Natural killer cell (primary cell): Measurements from ENCODE around the gene NKD1. TPM values are rescaled to one million over a fixed set of nuclear protein-coding genes. Genes with fewer than 3 reads are reported as not detected.

ENCODE experiments used
- ATAC-seq, 3 donors: fragments of 150-1000 bp in 2 of 3; fragments of 200-7000 bp in 1 of 3; cut with Tn5 transposase; 1 replicate in 1 of 3; 2 replicates in 2 of 3; pipeline ENCODE4 v1.10.0; 2021; ENCODE audit warnings: mild to moderate bottlenecking in 2 of 3, moderate library complexity in 2 of 3
- DNase-seq, 2 donors: peaks; one replicate each; pipeline versions ENCODE4 v3.0.0 to v3.0.0-alpha.2; 2013 to 2021; ENCODE audit warnings: mixed read lengths in 1 of 2
- H3K27ac ChIP-seq: one replicate; pipeline ENCODE4 v1.5.1; 2013; ENCODE audit warnings: mild to moderate bottlenecking, low read length
- H3K27me3 ChIP-seq: one replicate; pipeline ENCODE4 v1.6.1; 2013; ENCODE audit warnings: low read length; ENCODE audit not compliant: control insufficient read depth, insufficient read depth
- H3K36me3 ChIP-seq: one replicate; pipeline ENCODE4 v1.6.1; 2013; ENCODE audit warnings: low read length; ENCODE audit not compliant: control insufficient read depth, insufficient read depth
- H3K4me1 ChIP-seq: one replicate; pipeline ENCODE4 v1.6.1; 2013; ENCODE audit warnings: low read length; ENCODE audit not compliant: control insufficient read depth, insufficient read depth
- H3K4me3 ChIP-seq: one replicate; pipeline ENCODE4 v1.5.1; 2013; ENCODE audit warnings: low read length
- H3K9me3 ChIP-seq: one replicate; pipeline ENCODE4 v1.6.1; 2013; ENCODE audit warnings: low read length; ENCODE audit not compliant: control insufficient read depth, insufficient read depth
- H3K27ac Mint-ChIP-seq, 2 donors: one replicate each; pipeline ENCODE4 v1.8.0; 2022; ENCODE audit warnings: mild to moderate bottlenecking in 2 of 2, mixed read lengths in 2 of 2, moderate library complexity in 1 of 2
- H3K27me3 Mint-ChIP-seq, 2 donors: one replicate each; pipeline ENCODE4 v1.8.0; 2022; ENCODE audit warnings: low read depth in 2 of 2, mixed read lengths in 2 of 2
- H3K36me3 Mint-ChIP-seq: one replicate; pipeline ENCODE4 v1.8.0; 2022; ENCODE audit warnings: mixed read lengths
- H3K4me1 Mint-ChIP-seq, 2 donors: one replicate each; pipeline ENCODE4 v1.8.0; 2022; ENCODE audit warnings: mixed read lengths in 2 of 2
- H3K4me3 Mint-ChIP-seq: one replicate; pipeline ENCODE4 v1.8.0; 2022; ENCODE audit warnings: mild to moderate bottlenecking, moderate library complexity, mixed read lengths
- H3K9me3 Mint-ChIP-seq, 2 donors: one replicate each; pipeline ENCODE4 v1.8.0; 2022; ENCODE audit warnings: mixed read lengths in 2 of 2
- WGBS: methylation state at CpG from one replicate; pipeline ENCODE4 v1.1.7; 2013; ENCODE audit warnings: missing lambda C conversion rate; ENCODE audit not compliant: insufficient coverage; 5-methylcytosine and 5-hydroxymethylcytosine counted together
- intact Hi-C: fragments of 100-400 bp; cut with micrococcal nuclease; formaldehyde crosslinking; loops from one replicate; pipeline ENCODE4 v1.14.2; 2022
- total RNA-seq, 4 donors: library from RNA; stranded (reverse); fragments of 120-200 nt in 1 of 4; gene quantifications; one replicate each; pipeline versions ENCODE4 v1.2.3 to v1.2.4, GENCODE V29; 2013 to 2022
- TF ChIP-seq, protein P1 (sequence below): fragments of 200-600 bp; IDR thresholded peaks from one replicate; pipeline ENCODE4 v1.8.0; 2022; ENCODE audit warnings: antibody characterized with exemption

The NKD1 gene
- total RNA-seq, 3 donors from 2014 or later (not counting 1 experiment from before 2014, with no cell fraction given): 0.75 to 1.5 (median 1.0) TPM

DNA sequence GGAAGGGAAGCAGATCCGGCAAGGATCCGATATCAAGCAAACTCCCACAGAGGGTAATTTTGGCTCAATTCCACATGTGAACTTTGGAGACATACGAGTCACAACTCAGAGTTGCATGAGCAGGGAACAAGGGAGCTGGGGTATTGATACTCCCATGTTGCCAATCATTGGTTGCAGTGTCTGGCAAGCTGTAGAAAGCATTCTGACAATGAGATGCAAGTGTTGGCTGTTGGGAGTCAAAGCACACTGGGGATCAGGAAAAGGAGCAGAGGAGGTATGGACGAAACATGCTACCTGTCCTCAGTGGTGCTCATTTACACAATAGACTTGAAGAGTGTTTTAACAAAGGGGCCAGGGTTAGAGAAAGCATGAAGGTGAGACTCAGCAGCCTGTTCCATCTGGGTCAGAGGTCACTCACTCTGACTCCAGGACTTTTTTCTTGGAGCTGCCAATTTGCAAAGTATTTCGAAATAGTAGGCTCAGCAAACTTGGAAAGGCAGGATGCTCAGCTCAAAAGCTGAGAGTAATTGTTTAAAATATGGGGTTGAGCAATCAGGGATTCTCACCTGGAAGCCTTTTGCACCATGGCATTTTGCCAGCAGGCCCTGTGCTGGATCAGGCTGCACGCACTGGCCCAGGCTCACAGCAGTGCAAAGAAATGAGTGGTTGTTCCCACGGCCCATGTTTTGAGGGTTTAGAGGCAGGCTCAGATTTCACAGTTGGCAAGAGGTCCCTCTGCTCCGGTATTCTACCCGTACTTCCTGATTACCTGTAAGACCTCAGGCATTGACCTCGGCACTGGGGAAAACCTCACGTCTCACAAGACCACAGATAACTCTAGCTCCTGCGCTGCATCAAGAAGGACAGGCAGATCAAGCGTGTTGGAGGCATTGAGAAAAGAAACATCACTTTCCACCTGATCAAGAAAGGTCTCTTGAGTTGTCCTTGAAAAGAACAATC is 17.6 kb upstream of the NKD1 start:
- no peaks in the 10 kb centered on the region for H3K36me3 ChIP-seq
- Mint-ChIP-seq H3K9me3 (no peaks in the 10 kb centered on the region), H3K4me1 (no peaks in the 10 kb centered on the region), H3K36me3 (no peaks in the 10 kb centered on the region), H3K4me3 (no peak overlapping the region), H3K27ac (no peak overlapping the region), H3K27me3 (peaks cover 20 to 75% of the 10 kb centered on the region in 2 donors)
- H3K27ac ChIP-seq: no peak overlapping the region
- intact Hi-C loops: no loop called here
- H3K4me1 ChIP-seq: no peaks in the 10 kb centered on the region
- WGBS: 88% methylated on average over 13 of the region's 13 CpGs
- TF ChIP-seq, protein P1, sequence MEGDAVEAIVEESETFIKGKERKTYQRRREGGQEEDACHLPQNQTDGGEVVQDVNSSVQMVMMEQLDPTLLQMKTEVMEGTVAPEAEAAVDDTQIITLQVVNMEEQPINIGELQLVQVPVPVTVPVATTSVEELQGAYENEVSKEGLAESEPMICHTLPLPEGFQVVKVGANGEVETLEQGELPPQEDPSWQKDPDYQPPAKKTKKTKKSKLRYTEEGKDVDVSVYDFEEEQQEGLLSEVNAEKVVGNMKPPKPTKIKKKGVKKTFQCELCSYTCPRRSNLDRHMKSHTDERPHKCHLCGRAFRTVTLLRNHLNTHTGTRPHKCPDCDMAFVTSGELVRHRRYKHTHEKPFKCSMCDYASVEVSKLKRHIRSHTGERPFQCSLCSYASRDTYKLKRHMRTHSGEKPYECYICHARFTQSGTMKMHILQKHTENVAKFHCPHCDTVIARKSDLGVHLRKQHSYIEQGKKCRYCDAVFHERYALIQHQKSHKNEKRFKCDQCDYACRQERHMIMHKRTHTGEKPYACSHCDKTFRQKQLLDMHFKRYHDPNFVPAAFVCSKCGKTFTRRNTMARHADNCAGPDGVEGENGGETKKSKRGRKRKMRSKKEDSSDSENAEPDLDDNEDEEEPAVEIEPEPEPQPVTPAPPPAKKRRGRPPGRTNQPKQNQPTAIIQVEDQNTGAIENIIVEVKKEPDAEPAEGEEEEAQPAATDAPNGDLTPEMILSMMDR: no peak
- DNase-seq: no peak
- ATAC-seq: no peak
- H3K27me3 ChIP-seq: no peaks in the 10 kb centered on the region
- peaks cover 4% of the 10 kb centered on the region for H3K9me3 ChIP-seq
- no peak overlapping the region for H3K4me3 ChIP-seq

DNA sequence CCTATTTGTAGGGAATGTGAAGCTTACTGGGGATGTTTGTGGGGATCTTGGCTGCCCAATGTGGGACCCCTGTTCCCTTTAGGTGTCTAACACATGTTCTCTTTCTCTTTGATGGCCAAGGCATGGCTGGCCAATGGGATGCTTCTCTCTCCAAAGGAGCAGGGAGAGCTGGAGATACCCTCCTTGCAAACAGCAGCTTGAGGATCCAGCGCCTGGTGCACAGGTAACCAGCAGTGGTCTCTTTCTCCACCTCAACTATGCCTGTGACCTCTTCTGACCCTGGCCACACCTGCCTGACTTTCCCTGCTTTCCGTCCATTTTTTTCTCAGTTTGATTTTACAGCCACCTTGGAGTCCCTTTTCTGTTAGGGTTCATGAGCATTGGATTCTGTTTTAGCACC is 16.8 kb upstream of the NKD1 start:
- H3K4me3 Mint-ChIP-seq: no peak overlapping the region
- H3K9me3 Mint-ChIP-seq: no peaks in the 10 kb centered on the region
- H3K4me1 ChIP-seq: no peaks in the 10 kb centered on the region
- no peak overlapping the region for H3K27ac ChIP-seq
- H3K4me3 ChIP-seq: no peak overlapping the region
- H3K36me3 Mint-ChIP-seq: no peaks in the 10 kb centered on the region
- no peaks in the 10 kb centered on the region for H3K4me1 Mint-ChIP-seq
- TF ChIP-seq, protein P1: no peak
- no peak for ATAC-seq
- intact Hi-C loops: no loop called here
- no peak for DNase-seq
- 89% methylated on average over 2 of the region's 2 CpGs for WGBS
- no peak overlapping the region for H3K27ac Mint-ChIP-seq
- peaks cover 18 to 70% of the 10 kb centered on the region in 2 donors for H3K27me3 Mint-ChIP-seq
- peaks cover 4% of the 10 kb centered on the region for H3K9me3 ChIP-seq
- no peaks in the 10 kb centered on the region for H3K36me3 ChIP-seq
- no peaks in the 10 kb centered on the region for H3K27me3 ChIP-seq

DNA sequence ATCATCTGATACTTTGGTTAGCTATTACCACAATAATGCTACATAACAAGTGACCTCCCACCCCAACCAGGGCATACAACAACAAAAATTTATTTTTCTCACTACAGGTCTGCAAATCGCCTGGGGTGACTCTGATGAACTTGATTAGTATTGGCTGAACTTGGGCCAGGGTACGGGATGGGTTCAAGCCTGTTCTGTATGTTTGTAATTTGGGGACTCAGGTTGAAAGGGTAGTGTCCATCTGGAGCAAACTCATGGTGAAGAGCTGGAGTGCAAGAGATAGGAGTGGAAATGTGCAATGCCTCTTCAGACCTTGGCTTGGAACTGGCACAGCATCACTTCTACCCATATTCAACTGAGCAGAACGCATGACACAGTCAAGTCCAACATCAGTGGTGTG is 16.3 kb upstream of the NKD1 start:
- no peaks in the 10 kb centered on the region for H3K27me3 ChIP-seq
- no peaks in the 10 kb centered on the region for H3K4me1 ChIP-seq
- Mint-ChIP-seq H3K4me3 (no peak overlapping the region), H3K27me3 (peaks cover 17 to 66% of the 10 kb centered on the region in 2 donors), H3K4me1 (no peaks in the 10 kb centered on the region), H3K27ac (no peak overlapping the region), H3K9me3 (no peaks in the 10 kb centered on the region), H3K36me3 (no peaks in the 10 kb centered on the region)
- no peak overlapping the region for H3K4me3 ChIP-seq
- intact Hi-C loops: no loop called here
- no peak for ATAC-seq
- no peak for DNase-seq
- H3K36me3 ChIP-seq: no peaks in the 10 kb centered on the region
- H3K9me3 ChIP-seq: peaks cover 4% of the 10 kb centered on the region
- H3K27ac ChIP-seq: no peak overlapping the region
- TF ChIP-seq, protein P1: no peak
- 94% methylated on average over 2 of the region's 3 CpGs for WGBS
